T follicular helper cell (primary cell): ENCODE data around the gene DENND1A.
"Not testable (repeated sequence)": the region's sequence is repeated elsewhere in the genome, so short reads cannot be mapped to it uniquely, and the experiment has no call there.

Experiments used
- DNase-seq: peaks from one replicate; pipeline ENCODE4 v3.0.0-alpha.2; 2020; ENCODE audit warnings: low read depth

The DENND1A gene

DNA sequence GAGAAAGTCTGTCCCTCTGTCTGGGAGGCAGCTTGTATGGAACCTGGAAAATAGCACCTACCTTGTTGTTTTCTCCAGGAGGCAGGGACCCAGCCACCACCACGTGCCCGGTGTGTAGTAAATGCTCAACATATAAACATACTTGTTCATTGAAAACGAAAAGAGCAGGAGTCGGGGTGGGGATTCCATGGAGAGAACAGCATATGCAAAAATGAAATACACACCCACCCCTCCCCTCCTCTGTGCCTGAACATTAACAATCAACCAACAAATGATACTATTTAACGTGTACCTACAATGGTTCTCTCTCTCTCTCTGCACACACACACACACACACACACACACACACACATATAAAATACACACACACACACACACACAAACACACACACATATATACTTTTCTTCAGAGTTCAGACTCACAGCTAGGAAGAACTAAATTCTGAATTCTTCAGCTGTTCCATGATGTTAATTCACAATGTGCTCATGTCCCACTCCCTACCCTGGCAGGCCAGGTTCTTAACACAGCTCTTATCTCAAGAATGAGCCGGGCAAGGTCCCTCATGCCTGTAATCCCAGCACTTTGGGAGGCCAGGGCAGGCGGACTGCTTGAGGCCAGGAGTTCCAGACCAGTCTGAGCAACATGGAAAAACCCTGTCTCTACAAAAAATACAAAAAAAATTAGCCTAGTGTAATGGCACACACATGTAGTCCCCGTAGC is 16.3 kb upstream of the DENND1A start:
- DNase-seq, result no peak

DNA sequence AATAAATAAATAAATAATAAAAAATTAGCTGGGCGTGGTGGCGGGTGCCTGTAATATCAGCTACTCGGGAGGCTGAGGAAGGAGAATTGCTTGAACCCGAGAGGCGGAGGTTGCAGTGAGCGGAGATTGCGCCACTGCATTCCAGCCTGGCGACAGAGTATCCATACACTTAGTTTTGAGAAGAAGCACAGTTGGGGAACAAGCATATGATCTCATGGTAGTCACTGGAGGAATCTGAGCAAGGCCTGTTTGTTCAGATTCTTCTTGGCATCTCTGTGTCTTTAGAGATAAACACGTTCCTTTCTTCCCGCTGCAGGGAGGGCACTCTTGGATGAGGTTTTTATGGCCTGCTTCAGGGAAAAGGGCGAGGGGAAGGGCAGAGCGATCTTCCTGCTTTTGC is 15.6 kb upstream of the DENND1A start:
- no peak for DNase-seq

DNA sequence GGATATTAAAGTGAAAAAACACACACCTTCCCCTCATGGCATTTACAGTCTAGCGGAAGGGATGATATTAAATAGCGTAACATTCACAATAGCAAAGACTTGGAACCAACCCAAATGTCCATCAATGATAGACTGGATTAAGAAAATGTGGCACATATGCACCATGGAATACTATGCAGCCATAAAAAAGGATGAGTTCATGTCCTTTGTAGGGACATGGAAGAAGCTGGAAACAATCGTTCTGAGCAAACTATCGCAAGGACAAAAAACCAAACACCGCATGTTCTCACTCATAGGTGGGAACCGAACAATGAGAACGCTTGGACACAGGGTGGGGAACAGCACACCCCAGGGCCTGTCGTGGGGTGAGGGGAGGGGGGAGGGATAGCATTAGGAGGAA is 14.5 kb upstream of the DENND1A start:
- DNase-seq, result not testable (repeated sequence)

DNA sequence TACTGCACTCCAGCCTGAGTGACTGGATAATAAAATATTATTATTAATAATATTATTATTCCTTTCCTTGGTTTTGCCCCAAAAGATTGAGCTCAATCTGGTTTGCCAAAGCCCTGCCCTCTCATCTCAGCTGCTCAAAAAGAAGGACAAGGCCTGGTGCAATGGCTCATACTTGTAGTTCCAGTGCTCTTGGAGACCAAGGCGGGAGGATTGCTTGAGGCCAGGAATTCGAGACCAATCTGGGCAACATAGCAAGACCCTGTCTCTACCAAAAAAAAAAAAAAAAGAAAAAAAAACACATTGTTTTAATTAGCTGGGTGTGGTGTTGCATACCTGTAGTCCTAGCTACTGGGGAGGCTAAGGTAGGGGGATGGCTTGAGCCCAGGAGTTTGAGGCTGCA is 13.7 kb upstream of the DENND1A start:
- no peak for DNase-seq

DNA sequence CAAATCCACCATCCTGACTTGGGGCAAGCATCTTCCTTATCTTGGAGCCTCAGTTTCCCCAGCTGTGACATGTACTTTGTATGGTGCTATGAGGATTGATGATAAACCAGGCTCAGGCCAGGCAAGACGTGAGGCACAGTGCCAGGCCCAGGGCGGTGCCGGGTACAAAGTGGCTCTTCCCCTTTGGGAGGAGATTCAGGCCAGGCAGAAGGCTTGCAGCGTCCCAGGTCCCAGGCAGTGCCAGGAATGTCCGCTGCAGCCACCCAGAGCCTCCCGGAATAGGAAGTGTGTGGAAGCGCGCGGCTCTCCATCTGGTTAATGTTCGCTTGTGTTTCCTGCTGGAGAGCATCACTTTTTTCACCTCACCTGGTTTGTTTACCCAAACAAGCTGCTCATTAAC is 12.6 kb upstream of the DENND1A start:
- DNase-seq, result no peak

DNA sequence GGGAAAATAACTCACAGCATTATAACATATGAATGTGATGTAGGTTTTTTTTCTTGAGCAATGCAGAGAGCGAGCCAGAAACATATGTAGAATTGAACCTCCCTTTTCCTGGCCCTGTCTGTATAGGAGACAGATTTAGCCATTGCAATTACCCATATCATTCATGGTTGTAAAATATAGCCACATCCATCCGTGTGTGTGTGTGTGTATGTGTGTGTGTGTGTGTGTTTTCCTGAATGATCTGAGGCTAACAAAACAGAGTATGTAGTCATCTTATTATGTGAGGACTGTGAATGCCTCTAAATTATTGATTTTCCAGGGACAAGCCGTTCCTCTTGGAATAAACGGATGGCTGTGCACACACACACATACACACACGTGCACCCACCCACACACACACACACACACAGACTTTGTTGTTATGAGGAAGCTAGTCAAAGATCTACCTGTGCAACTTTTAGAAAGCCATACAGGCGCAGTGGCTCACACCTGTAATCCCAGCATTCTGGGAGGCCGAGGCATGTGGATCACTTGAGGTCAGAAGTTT is 11.7 kb upstream of the DENND1A start:
- no peak for DNase-seq

DNA sequence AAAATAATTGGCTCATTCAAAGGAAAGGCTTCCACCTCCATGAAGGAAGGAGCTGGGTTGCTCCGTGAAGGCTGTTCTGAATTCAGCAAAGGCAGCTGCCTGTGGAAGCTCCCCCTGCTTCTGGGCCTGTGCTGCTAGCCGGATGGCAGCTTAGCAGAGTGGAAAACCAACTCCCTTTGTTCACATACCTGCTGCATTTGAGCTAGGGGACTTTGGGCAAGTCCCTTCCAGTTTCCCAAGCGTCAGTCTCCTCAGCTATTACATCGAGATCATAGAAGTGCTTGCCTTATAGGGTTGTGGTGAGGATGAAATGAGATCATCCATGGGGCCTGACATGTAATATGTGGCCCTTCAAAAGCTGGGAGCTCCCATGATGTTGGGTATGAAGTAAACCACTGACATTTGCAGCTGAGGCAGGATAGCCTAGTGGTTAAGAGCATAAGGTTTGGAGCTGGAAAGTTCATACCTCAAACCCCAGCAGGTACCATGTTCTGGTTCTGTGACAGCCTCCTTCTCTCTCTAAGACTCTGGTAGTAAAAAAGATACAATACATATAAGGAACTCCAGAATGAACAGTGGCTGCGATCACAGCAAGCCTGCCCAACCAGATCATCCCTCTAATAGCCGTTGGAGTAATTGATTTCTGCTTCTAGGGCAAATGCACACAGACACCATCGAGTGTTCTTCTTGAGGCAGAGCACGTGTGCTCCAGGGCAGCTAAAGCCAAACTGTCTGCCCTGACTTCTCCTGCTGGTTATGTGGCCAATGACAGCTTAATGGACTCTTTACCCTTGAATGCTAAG is 11.0 kb upstream of the DENND1A start:
- no peak for DNase-seq

DNA sequence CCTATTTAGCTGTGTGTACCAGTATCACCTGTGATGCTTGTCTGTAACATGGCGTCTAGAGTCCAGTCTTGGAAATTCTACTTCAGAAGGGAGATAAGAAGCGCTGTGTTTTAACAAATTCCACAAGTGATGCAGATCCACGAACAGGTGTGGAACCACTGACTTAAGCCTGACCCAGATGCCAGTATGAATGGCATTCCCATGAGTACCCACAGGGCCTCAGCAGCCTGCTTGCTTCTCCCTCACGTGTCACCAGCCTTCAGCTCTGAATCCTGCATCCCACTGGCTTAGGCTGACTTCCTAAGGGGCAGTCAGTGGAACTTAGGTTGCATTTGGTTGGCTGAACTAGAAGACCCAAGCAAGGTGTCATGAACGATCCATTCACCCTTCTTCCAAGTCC is 8.5 kb upstream of the DENND1A start:
- no peak for DNase-seq

DNA sequence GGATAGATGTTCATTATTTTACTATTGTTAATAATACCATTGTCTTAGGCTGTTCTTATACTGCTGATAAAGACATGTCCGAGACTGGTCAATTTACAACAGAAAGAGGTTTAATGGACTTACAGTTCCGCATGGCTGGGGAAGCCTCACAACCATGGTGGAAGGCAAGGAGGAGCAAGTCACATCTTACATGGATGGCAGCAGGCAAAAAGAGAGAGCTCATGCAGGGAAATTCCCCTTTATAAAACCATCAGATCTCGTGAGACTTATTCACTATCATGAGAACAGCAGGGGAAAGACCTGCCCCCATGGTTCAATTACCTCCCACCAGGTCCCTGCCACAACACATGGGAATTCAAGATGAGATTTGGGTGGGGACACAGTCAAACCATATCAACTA is 6.6 kb upstream of the DENND1A start:
- DNase-seq, result not testable (repeated sequence)

DNA sequence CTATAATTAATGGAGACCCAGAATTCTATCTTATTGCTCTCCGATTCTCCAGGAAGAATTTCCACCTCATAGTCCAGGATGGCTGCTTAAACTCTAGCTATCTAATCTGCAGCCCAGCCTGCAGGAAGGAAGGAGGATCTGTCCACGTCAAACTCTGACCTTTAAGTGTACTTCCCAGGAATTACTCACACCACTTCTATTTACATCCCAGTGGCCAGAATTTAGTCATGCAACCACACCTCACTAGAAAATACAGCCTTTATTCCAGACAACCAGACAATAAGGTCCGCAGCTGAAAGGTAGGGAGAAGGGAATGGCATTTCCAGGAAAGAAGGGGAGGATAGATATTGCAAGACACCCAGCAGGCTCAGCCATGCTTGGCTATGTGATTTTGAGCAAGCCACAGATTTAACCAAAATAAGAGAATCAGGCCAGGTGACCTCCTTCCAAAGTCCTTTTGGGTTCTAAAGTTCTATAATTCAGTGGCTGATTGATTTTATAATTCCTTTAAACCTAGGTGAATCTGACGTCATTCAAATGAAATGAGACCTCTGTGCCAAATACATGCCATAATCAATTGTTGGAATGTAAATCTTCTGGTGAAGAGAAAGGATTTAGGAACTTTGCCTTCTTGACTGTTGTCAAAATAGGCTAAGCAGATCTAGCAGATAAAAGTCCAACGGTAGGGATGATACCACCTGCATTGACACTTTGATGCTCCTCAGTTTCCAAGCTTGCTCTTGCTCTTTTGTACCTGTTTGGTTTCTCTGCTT is 3.7 kb upstream of the DENND1A start:
- no peak for DNase-seq

DNA sequence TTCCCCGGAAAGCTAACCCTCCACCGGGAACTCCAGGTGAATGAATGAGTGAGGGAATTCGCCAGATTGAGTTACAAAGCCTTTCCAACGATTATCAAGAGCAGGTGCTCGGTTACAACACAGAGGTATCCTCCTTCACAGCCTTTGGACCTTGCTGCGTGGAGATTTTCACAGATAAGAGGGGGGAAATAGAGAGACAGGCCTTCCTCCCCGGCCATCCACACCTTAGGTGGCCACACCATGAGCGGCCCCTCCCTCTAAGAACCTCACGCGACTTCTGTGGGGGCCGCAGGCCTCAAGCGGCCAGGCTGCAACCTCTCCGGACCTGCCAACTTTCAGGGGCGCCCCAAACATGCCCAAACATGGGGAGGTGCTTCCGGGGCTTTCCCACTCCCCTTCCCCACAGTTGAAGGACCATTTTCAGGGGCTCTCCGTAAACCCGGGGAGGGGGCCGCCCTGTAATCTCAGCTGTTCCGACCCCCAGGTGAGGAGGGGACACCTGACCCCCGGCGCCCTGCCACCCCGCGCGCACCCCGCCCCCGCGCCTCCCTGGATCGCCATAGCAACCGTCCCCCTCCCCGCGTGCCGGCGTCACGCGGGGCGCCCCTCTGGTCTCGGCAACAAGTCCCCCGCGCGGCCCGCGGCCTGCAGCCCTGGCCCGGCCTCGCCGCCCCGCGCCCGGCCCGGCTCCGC is 603 bp downstream of the DENND1A start:
- DNase-seq, result peak; percentile 5

DNA sequence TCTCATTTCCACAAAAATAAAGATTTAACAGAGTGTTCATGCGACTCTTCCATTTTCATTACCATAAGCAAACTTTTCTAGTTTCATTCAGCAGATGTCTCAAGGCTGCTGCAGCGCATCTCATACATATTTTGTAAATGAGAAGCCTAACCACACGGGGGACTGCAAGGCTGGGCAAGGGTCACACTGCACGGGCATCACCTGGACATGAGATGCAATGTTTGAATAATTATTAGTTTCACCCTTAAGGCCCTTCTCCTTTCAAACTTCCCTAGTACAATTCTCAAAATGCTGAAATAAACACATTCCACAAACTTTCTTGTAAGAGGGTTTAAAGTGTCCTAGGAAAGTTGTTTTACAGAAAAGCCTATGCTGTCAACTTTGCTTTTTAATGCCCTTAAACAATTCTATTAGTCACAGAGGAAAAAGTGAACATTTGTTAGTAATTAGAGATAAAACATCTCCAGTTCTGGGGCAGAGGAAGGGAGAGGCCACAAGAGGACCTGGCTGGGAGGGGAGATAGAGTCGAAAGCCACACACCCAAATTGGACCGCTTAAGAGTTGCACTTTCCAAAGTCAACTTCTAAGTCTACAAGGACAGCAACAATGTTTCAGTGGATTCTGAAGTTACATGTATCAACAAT is 1.3 kb downstream of the DENND1A start:
- no peak for DNase-seq

DNA sequence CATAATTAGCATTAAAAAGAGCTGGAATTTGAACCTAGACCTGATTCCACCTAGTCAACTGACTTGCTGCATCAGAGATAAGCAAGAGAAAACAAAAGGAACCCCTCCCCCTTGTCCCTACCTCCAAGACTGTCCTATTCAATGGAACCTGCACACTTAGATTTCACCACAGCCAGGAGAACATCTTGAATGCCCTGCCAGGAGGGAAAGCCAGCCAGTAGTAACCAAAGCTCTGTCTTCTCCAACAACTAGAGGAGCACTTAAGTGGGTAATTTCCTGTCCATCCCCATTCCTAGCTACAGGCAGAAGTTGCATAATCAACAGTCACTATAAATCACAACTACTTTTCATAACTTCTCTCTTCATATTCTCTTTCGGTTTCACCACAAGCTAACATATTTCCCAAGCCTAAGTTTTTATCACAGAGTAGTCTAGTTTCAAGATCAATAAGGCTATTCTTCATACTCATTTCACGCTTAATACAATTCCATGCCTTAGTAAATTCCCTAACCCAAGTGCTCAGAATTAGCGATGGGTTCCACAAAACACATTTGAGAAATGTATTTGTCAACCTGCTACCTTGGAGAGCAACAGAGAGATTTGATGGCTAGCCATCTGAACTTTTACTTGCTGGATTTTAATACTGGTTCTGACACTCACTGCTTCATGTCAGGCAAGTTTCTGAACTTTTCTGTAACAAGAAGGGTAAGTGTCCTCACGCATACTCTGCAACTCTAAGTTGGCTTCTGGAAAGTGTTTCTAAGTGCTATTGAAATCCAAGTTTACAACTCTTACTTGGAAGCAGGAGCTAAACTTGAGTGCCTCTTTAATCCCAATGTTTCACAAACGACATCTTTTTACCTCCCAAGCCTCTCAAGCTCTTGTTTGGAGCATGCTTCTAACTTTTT is 2.0 kb downstream of the DENND1A start:
- DNase-seq, result no peak

DNA sequence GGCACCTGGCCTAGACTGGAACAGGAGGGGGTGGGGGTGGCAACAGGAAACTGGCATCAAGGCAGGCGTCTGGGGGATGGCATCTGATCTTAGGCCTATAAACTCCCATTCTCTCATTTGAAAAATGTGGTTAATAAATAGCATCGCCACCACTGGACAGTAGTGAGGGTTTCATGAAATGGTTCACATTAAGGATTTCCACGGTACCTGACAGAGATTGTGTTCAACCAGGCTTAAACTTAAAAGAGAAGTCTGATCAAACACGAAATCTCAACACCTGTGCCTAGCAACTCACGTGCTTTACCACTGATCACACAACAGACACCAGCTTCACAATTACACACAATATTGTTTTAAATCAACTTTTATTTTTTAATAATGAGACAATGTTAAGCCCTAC is 3.0 kb downstream of the DENND1A start:
- no peak for DNase-seq

DNA sequence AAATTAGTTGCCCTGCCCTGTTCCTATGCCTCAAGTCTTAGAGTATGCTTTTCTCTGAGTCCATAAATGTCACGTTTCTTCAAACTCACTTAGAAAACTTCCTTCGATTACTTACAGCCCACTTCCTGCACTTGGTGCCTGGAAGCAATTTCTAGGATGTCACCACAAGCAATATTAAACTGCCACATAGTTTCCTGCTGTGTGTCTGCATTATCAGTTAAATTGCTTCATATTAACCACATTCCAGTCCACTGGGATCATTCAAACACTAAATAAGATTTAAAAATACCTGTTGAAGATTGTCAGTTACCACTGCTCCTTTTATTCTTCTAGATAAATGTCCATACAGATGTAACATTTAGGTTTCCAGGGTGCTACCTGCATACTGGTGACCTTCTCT is 4.1 kb downstream of the DENND1A start:
- no peak for DNase-seq

DNA sequence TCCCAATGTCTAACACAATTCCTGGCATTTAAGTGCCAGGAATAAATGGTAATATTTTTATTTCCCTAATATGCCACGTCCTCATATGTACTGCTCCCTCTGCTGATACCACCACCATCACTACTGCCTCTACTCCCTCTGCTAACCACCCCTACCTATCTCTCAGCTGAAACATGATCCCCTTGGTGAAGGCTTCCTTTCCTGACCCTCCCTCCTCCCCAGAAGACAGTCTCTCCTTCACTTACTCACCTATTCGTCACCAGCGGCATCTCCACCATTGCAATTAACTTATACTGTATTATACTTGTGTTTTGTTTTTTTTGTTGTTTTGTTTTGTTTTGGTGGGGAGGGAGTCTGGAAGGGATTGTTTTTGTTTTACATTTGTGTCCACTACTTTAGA is 4.8 kb downstream of the DENND1A start:
- DNase-seq, result no peak

DNA sequence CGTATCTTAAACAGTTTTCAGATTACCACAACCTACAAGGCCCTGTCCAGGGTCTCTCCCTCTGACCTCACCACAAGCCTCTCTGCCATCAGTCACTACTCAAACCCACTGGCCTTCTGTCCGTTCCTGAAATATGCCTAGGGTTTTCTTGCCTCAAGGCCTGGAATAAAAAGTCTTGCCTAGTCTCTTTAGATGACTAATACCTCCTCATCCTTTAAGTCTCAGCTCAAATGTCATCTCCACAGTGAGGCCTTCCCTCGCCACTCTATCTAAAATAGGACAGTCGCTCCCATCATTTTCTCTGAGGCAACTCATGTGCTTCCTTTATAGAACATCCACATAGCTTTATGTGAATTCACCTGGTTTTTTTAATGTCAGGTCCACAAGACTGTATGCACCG is 5.2 kb downstream of the DENND1A start:
- no peak for DNase-seq

DNA sequence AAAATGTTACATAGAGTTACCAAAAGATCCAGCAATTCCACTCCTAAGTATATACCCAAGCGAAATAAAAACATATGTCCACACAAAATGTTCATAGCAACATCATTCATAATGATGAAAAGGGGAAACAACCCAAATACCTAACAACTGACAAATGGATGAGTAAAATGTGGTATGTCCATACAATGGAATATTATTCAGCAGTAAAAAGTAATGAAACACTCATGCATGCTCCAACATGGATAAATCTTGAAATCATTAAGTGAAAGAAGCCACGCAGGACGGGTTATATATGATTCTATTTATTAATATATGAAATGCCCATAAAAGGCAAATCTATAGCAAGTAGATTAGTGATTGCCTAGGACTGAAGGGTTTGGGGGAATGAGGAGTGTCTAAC is 6.0 kb downstream of the DENND1A start:
- DNase-seq, result no peak

DNA sequence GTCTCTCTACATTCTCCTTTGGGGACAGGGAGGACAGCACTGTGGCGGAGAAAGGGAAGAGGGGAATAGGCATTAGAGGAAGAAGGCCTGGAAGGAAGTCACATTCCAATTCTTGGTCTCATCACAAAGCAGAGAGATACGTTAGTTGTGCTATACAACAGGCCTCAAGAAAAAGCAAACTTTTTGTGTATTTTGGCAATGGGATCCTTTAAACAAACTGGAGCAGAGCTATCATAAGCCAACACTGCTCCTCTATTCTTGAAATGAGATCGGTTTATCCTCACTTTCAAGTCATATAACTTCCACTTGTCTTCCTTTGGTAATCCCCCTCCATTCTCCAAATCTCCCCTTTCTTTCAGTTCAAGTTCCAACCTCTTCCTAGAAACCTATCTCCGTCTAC is 6.5 kb downstream of the DENND1A start:
- DNase-seq, result no peak

DNA sequence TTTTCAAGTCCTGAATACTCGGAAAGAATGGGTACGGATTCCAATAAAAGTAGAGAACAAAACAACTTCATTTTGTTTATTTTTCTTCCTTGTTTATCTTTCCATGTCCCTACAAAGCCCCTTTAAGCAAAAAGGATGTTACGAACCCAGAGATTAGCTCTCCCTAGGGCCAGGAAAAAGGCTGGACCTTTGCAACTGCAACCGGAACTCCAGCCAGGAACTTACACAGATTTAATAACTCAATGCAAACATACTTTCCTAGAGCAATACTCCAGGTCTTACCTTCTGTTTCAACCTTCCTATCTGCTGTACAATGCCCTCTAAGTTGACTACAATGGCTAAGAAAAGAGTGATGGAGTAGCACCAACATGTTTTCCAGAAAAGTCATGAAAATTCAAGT is 7.0 kb downstream of the DENND1A start:
- no peak for DNase-seq
